GM12891 (cell line): ENCODE measurements around the gene C12orf60.

Experiments
- POLR2A ChIP-seq: IDR thresholded peaks from 2 replicates; pipeline ENCODE4 v1.6.1; 2011; ENCODE audit warnings: low read depth, low read length, control low read depth
- POLR2AphosphoS5 ChIP-seq: IDR thresholded peaks from 2 replicates; pipeline ENCODE4 v1.6.1; 2011; ENCODE audit warnings: low read depth, low read length, control low read depth
- TAF1 ChIP-seq: IDR thresholded peaks from 2 replicates; pipeline ENCODE4 v1.6.1; 2011; ENCODE audit warnings: low read depth, low read length, control low read depth

DNA sequence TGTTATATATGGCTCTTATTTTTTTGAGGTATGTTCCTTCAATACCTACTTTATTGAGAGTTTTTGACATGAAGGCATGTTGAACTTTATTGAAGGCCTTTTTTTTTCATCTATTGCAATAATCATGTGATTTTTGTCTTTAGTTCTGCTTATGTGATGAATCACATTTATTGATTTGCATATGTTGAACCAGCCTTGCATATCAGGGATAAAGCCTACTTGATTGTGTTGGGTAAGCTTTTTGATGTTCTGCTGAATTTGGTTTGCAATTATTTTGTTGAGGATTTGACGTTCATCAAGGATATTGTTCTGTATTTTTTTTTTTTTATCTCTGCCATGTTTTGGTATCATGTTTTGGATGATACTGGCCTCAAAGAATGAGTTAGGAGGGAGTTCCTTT lies 55.0 kb downstream of the C12orf60 start:
- TF ChIP-seq POLR2A (no peak), TAF1 (no peak), POLR2AphosphoS5 (no peak)
